Mesothelial cell of epicardium (in vitro differentiated cells): ENCODE measurements around the gene ARHGEF40. TPM values are rescaled to one million over a fixed set of nuclear protein-coding genes. Genes with fewer than 3 reads are reported as not detected.

Experiments
- DNase-seq, 2 experiments: peaks; one replicate each; pipeline ENCODE4 v3.0.0; 2021; ENCODE audit warnings: low spot score in 2 of 2; ENCODE audit not compliant: unreplicated experiment in 2 of 2
- H3K27ac Mint-ChIP-seq: 2 replicates; pipeline ENCODE4 v1.8.0; 2021; ENCODE audit warnings: mixed read lengths
- H3K27me3 Mint-ChIP-seq: 2 replicates; pipeline ENCODE4 v1.8.0; 2021; ENCODE audit warnings: low read depth, mixed read lengths
- H3K36me3 Mint-ChIP-seq: 2 replicates; pipeline ENCODE4 v1.8.0; 2021; ENCODE audit warnings: mixed read lengths
- H3K4me1 Mint-ChIP-seq: 2 replicates; pipeline ENCODE4 v1.8.0; 2021; ENCODE audit warnings: mixed read lengths
- H3K4me3 Mint-ChIP-seq: 2 replicates; pipeline ENCODE4 v1.8.0; 2021; ENCODE audit warnings: mild to moderate bottlenecking, moderate library complexity, mixed read lengths
- H3K9me3 Mint-ChIP-seq: 2 replicates; pipeline ENCODE4 v1.8.0; 2021; ENCODE audit warnings: mixed read lengths
- CTCF ChIP-seq: fragments of 200-600 bp; sonication (generic); IDR thresholded peaks from one replicate; pipeline ENCODE4 v1.5.0; 2021; ENCODE audit warnings: antibody characterized with exemption; ENCODE audit not compliant: unreplicated experiment
- total RNA-seq: library from RNA; stranded (reverse); gene quantifications from 3 replicates; pipeline ENCODE4 v1.2.1, GENCODE V29; 2021

Gene ARHGEF40
- total RNA-seq, 1 donor from 2014 or later = 96.2 TPM

- no peak for TF ChIP-seq CTCF
- H3K4me3 Mint-ChIP-seq = no peak overlapping the region
- no peaks in the 10 kb centered on the region for H3K27me3 Mint-ChIP-seq
- DNase-seq = no peak
- H3K36me3 Mint-ChIP-seq = no peaks in the 10 kb centered on the region
- H3K27ac Mint-ChIP-seq = no peak overlapping the region
- peaks cover 22% of the 10 kb centered on the region for H3K4me1 Mint-ChIP-seq
- H3K9me3 Mint-ChIP-seq = no peaks in the 10 kb centered on the region
These were observed 10.1 kb upstream of the ARHGEF40 start for GRCh38 chr14:21059842-21060613.

GRCh38 chr14:21060614-21061346, 9.3 kb upstream of the ARHGEF40 start:
- no peak overlapping the region for H3K27ac Mint-ChIP-seq
- no peak for TF ChIP-seq CTCF
- H3K4me3 Mint-ChIP-seq = no peak overlapping the region

DNA sequence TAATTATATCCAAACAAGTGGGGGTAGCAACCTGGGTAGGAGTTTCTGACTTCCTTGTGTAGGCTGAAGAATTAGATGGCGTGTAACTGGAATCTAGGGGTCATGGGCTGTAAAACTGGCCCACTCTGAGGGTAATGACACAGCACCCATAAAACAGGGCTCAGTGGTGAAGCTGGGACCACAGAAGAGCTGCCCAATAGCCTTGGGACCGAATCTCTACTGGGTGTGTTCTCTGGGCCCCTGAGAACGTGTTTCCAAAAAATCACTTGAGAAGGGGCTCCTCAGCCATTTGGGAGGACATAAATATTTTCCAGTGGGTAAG, 8.8 kb upstream of the ARHGEF40 start:
- no peak for TF ChIP-seq CTCF
- Mint-ChIP-seq H3K4me3 (no peak overlapping the region), H3K9me3 (no peaks in the 10 kb centered on the region), H3K27me3 (no peaks in the 10 kb centered on the region), H3K27ac (no peak overlapping the region), H3K4me1 (peaks cover 15% of the 10 kb centered on the region), H3K36me3 (no peaks in the 10 kb centered on the region)
- DNase-seq = no peak

More at GRCh38 chr14:21060614-21061346, 9.3 kb upstream of the ARHGEF40 start:
- Mint-ChIP-seq H3K4me1 (peaks cover 17% of the 10 kb centered on the region), H3K9me3 (no peaks in the 10 kb centered on the region), H3K27me3 (no peaks in the 10 kb centered on the region), H3K36me3 (no peaks in the 10 kb centered on the region)
- no peak for DNase-seq

DNA sequence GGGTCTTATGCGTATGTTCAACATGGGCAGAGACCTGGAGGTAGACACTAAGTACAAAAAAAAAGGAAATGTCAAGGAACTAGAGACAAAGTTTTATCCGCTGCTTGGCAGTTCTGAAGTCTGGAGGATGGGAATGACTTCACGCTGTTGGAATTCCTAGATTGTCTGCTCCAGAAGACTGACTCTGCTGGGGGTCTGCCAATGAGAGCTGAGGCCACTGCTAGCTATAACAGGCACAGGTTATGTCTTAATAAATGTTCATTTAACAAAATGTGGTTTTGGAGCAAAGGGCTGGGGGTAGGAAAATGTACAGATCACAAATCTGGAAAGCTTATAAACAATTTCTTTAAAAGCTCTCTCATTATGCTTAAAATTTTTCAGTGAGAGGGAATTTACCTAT, 6.6 kb upstream of the ARHGEF40 start:
- peaks cover under 1% of the 10 kb centered on the region for H3K27me3 Mint-ChIP-seq
- no peak overlapping the region for H3K4me3 Mint-ChIP-seq
- H3K9me3 Mint-ChIP-seq = no peaks in the 10 kb centered on the region
- peaks cover 13% of the 10 kb centered on the region for H3K4me1 Mint-ChIP-seq
- TF ChIP-seq CTCF = no peak
- H3K27ac Mint-ChIP-seq = no peak overlapping the region
- DNase-seq = no peak
- H3K36me3 Mint-ChIP-seq = no peaks in the 10 kb centered on the region

DNA sequence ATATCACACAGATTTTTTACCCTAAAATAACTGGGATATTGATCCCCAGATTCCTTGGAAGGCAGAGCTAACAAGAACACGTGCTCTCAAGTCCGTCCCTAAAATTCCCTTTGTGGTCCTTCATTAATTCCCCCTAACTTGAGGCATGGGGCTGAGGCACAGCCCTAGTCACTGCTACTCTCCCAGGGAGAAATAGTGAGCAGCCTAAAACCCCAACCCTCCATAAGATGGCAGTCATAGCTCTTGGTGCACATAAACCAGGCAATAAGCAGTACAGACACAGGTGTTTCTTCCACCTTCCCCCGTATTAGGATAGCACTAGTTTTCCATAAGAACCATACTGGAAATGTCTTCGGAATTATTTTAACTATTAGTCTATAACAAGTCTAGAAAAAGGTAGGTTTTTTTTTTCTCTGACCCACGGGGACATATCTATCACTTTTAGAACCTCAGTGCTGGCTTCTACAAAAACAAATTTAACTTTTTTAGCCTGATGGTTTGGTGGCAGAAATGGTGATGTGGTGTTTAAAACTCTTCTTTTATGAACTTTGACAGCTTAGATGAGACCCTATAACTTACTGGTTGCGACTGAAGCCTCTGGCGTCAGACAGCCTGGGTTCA, 3.1 kb upstream of the ARHGEF40 start:
- no peak for DNase-seq
- H3K27ac Mint-ChIP-seq = no peak overlapping the region
- H3K36me3 Mint-ChIP-seq = no peaks in the 10 kb centered on the region
- no peaks in the 10 kb centered on the region for H3K9me3 Mint-ChIP-seq
- TF ChIP-seq CTCF = no peak
- H3K4me3 Mint-ChIP-seq = no peak overlapping the region
- peaks cover 7% of the 10 kb centered on the region for H3K27me3 Mint-ChIP-seq
- H3K4me1 Mint-ChIP-seq = peaks cover 28% of the 10 kb centered on the region
